Frontal cortex (tissue), 4 donors: Measurements from ENCODE around the gene ARSG. TPM values are rescaled to one million over a fixed set of nuclear protein-coding genes. Genes with fewer than 3 reads are reported as not detected.
"Not testable (repeated sequence)": the region's sequence is repeated elsewhere in the genome, so short reads cannot be mapped to it uniquely, and the experiment has no call there.

ENCODE experiments used
- DNase-seq, 2 donors: peaks; one replicate each; pipeline ENCODE4 v3.0.0; 2012; ENCODE audit warnings: low spot score in 2 of 2
- FAIRE-seq: peaks from 2 replicates; lab custom pipeline; 2012; peaks lifted over from hg19 to GRCh38; lab: Jason Lieb, UNC
- total RNA-seq: library from RNA; depleted of rRNA; stranded (reverse); fragments of >200 nt; gene quantifications from one replicate; pipeline ENCODE4 v1.2.3, GENCODE V29; 2014
- donor health status: control.
- donor health status: control.
- donor health status: control.

The ARSG gene
- total RNA-seq, 1 donor from 2014 or later, result 5.7 TPM

- FAIRE-seq (no peak), DNase-seq (no peak)
Measured at GRCh38 chr17:68273722-68274121, 17.6 kb upstream of the ARSG start.

DNA sequence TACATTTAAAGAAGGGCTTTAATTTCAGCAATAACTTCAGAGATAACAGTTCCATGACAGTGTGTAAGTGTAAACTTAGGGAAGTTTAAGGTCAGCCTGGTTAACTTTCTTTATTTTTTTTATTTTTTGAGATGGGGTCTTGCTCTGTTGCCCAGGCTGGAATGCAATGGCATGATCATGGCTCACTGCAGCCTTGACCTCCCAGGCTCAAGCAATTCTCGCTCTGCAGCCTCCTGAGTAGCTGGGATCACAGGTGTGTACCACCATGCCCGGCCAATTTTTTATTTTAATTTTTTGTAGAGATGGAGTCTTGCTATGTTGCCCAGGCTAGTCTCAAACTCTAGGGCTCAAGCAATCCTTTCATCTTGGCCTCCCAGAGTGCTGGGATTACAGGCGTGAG is 15.0 kb upstream of the ARSG start:
- FAIRE-seq, DNase-seq: not testable (repeated sequence)

DNA sequence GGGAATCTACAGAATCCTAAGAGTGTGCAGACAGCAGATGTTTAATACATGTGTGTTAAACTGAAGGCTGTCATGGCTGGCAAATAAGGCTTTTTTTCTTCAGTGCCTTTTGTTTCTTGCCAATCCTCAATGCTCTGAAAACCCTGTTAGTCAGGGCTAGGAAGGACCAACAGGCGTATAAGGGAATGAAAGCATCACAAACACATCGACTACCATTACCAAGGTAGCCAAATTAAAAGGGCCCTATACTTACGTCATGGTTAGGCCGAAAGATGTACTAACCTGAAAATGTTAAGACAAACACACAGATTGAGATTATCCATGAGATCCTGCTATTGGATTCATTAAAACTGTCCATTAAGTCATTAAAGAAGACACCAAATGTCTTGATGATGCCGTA is 13.5 kb upstream of the ARSG start:
- FAIRE-seq (no peak), DNase-seq (no peak)

DNA sequence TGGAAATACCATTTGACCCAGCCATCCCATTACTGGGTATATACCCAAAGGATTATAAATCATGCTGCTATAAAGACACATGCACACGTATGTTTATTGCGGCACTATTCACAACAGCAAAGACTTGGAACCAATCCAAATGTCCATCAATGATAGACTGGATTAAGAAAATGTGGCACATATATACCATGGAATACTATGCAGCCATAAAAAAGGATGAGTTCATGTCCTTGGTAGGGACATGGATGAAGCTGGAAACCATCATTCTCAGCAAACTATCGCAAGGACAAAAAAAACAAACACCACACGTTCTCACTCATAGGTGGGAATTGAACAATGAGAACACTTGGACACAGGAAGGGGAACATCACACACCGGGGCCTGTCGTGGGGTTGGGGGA is 9.3 kb upstream of the ARSG start:
- FAIRE-seq, DNase-seq: not testable (repeated sequence)

DNA sequence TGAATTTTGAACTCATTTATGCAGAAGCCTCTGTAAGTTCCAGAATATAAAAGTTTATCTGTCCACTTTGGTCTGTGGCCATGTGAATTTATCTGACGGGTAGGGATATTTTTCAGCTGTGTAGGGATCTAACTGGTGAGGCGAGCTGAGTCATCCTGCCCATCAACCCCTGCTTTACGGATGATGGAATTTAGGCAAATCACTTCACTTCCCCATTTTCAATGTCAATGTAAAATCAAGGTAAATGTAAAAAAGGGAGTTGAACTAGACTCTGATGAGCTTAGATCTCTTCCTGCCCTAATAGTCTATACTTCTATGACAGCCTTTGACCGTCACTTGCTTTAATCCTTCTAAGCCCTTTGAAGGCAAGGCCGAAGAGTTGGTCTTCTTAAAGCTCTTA is 2.9 kb upstream of the ARSG start:
- DNase-seq (no peak), FAIRE-seq (no peak)

DNA sequence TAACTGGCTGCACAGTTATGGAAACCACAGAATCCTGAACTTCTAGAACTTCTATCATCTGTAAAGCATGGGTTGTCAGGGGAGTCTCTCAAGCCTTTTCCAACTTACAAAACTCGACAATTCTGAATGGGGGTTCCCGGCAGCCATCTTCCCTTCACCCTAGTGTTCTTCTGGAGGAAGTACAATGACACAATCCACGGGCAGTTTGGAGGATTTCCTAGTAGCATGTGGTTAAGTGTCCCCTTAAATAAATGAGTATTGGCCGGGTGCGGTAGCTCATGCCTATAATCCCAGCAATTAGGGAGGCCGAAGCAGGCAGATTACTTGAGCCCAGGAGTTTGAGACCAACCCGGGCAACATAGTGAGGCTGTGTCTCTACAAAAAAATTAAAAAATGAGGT is 2.5 kb upstream of the ARSG start:
- FAIRE-seq (no peak), DNase-seq (no peak)

- FAIRE-seq, result no peak
Measured at GRCh38 chr17:68289473-68289872, 1.8 kb upstream of the ARSG start.

DNA sequence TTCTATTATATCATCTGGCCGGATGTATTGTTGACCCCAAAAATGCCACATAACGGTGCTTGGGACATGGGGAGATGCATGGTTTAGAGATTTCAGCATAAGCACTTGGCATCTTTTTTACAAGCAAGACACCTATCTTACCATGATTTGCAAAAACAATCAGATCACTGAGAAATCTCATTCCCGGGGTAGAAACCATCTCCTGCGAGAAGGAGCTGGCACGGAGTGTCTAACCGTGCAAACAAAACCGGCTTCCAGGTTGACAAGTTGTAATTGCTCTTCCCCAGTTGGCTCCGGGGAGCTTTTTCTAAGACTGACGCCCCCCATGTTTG is 1.4 kb upstream of the ARSG start:
- DNase-seq (no peak), FAIRE-seq (no peak)

More at GRCh38 chr17:68289473-68289872, 1.8 kb upstream of the ARSG start:
- no peak for DNase-seq

- no peak for FAIRE-seq
- DNase-seq, result peak; percentile 32 to 43
Measured at GRCh38 chr17:68290268-68290954, 884 bp upstream of the ARSG start.

GRCh38 chr17:68291836-68292688 is 767 bp downstream of the ARSG start:
- DNase-seq, result peak; percentile 65 to 66
- no peak for FAIRE-seq

DNA sequence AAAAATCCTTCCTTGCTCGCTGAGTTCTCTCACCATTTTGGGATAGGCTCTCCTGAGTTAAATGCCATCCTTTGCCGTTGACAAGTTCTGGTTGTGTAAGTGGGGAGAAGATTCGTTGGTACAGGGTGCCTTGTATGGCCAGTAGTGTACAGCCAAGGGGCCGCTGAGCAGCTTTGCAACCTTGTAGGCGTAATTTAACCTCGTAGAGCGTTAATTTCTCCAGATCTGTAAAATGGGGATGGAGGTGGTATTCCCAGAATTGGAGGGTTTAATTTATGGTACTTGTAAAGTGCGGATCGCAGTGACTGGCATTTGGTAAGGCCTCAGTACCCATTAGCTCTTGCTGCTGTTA is 1.4 kb downstream of the ARSG start:
- no peak for DNase-seq

GRCh38 chr17:68293490-68294195 is 2.3 kb downstream of the ARSG start:
- FAIRE-seq, result no peak
- DNase-seq, result no peak

More for the DNA sequence above, 1.4 kb downstream of the ARSG start:
- FAIRE-seq, result no peak

DNA sequence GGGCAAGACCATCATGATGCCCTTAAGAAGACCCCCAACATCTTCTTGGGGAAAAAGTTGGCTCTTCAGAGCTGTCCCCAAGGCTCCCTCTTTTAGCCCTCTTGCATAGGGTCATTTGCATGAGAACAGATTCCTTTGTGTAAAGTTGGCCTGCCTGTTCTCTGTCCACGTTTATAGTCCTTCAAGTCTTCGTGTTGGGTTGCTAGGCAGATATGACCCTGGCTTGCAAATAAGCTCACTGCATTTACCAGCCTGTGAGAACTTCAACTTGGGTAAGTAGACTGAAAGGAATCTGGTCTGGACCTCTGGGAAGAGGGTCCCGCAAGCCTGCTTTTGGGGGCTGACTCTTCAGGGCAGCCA is 2.9 kb downstream of the ARSG start:
- no peak for DNase-seq
- no peak for FAIRE-seq

GRCh38 chr17:68294617-68295016 is 3.3 kb downstream of the ARSG start:
- DNase-seq, result no peak

GRCh38 chr17:68295086-68295485 is 3.8 kb downstream of the ARSG start:
- no peak for FAIRE-seq

More at GRCh38 chr17:68294617-68295016, 3.3 kb downstream of the ARSG start:
- no peak for FAIRE-seq

GRCh38 chr17:68296217-68297191 is 5.2 kb downstream of the ARSG start:
- no peak for FAIRE-seq
- DNase-seq, result no peak

More at GRCh38 chr17:68295086-68295485, 3.8 kb downstream of the ARSG start:
- no peak for DNase-seq

GRCh38 chr17:68297195-68297594 is 5.9 kb downstream of the ARSG start:
- DNase-seq (no peak), FAIRE-seq (no peak)

DNA sequence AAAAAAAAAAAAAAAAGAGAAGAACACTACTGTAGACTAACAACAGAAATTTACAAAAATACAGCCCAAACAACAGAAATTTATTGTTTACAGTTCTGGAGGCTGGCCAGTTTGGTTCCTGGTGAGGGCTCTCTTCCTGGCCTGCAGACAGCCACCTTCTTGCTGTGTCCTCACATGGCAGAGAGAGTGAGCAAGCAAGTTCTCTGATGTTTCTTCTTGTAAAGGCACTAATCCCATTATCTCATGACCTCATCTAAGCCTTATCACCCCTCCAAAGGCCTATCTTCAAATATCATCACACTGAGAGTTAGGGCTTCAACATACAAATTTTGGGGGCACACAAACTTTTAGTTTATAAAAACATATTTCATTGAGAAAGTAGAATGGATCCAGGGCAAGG is 7.3 kb downstream of the ARSG start:
- FAIRE-seq, result no peak
- DNase-seq, result no peak

GRCh38 chr17:68299817-68300216 is 8.5 kb downstream of the ARSG start:
- DNase-seq, result no peak
- FAIRE-seq, result no peak
